GM19324 (cell line): Measurements from ENCODE around the gene KLHL5.

ENCODE experiments used
- ATAC-seq: cut with Tn5 transposase; IDR thresholded peaks from one replicate; pipeline ENCODE4 v1.9.1; 2021; ENCODE audit warnings: mild to moderate bottlenecking, moderate library complexity; ENCODE audit not compliant: unreplicated experiment, low FRiP score

KLHL5 gene

GRCh38 chr4:39166669-39167068 is 104.6 kb downstream of the KLHL5 start:
- ATAC-seq, result no peak

GRCh38 chr4:39169426-39169825 is 107.4 kb downstream of the KLHL5 start:
- ATAC-seq, result no peak

- ATAC-seq, result no peak
Observed at GRCh38 chr4:39170301-39170700, 108.3 kb downstream of the KLHL5 start.
